Measurements from ENCODE around the gene KCNQ2. TPM values are rescaled to one million over a fixed set of nuclear protein-coding genes. Genes with fewer than 3 reads are reported as not detected.

The KCNQ2 gene
- not detected in 2 replicates for total RNA-seq

DNA sequence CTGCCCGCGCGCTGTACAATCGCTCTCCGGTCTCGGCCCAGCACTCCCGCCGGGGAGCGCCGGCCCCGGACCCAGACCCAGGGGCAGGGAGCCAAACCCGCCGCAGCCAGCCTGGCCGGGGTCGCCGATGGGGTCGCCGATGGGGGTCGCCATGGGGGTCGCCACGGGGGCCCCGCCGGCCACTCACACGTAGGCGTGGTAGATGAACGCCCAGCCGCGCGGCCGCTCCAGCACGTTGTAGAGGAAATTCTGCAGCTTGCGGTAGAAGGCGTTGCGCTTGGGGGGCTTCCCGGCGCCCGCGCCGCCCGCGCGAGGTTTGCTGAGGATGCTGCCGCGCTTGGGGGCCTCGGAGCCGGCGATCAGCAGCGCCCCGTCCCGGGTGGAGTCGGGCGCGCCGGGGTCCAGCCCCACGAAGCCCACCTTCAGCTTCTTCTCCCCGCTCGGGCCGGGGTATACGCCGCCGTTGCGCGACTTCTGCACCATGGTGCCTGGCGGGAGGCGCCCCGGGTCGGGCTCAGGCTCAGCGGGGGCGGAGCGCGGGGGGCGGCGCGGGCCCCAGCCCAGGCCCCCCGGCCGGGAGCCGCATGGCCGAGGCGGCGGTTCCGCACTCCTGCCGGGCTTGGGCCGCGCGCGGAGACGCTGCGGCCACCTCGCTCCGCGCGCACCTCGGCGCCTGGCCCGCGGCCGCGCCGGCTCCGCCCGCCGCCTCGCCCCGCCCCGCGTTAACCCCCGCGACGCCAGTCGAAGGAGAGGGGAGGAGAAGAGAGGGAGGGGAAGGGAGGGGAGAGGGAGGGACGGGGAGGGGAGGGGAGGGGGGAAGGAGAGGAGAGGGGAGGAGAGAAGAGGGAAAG is at the start of gene KCNQ2:
TSS of gene KCNQ2 (minus strand) at position 675 of the 851 bp plus-strand sequence. CDS start at position 483, 192 bp downstream.

DNA sequence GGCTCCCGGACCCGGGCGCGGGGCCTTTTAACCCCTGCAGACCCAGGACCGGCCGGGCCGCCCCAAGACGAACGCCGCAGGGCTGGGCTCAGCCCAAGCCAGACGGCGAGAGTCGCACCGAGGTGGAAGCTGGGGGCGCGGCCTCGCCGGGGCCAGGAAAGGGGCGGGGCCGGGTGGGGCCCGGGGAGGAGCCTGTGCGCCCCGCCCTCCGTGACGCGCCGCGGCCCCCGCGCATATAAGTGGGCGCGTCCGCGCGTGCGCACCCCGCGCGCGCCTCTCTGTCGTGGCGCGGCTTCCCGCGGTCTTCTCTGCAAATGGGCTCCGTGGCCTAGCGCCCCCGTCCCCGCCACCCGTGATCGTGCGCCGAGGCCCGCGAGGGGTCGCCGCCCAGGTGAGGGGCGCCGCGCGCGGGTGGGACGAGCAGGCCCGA is 48.1 kb upstream of the KCNQ2 start, which contains the start of gene PPDPF:
TSS of gene PPDPF (plus strand) at position 262 of the 430 bp plus-strand sequence. CDS start 544 bp downstream, outside the sequence.

DNA sequence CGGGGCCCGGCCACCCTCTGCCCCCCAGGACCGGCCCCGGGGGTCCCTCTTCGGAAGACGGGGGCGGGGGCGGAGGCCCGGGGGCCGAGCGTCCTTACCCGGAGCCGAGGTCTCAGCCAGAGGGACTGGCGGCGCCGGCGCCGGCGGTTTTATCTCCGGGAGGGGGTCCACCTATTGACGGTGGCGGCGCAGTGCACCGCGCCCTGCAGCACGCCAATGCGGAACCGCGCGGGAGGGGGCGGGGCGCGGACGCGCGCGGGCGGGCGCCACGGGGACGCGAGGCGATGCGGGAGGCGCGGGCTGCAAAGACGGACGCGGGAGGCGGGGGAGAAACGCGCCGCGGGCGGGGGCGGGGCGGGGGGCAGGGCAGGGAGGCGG is 26.5 kb upstream of the KCNQ2 start, which contains the start of gene EEF1A2:
TSS of gene EEF1A2 (minus strand) at position 124 of the 378 bp plus-strand sequence. CDS start 1,320 bp downstream, outside the sequence.

DNA sequence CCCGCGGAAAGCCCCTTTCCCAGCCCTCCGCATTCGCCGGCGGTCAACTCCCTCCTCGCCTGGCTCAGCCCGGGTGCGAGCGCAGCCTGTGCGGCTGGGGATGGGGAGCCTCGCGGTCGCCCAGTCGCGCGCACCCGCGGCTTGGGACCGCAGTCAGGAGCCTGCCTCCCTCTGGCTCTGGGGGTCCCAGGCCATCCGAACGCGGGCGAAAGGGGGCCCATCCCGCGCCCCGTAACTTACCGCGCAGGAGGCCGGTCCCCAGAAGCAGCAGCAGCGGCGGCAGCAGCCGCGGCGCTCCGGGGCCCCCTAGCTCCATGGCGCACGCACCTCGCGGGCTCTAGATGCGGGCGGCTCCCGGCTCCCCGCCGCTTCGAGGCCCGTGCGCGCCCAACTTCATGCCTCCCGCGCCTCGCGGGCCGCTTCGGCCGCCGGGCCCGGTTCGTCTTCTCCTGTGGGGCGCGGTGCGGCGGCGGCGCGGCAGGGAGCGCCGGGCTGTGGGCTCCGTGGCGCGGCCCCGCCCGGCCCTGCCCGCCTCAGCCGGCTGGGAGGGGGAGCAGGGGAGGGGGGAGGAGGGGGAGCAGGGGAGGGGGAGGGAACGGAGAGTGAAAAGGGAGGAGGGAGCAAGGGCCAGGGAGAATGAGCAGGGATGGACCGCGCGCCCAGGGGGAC is 111.5 kb downstream of the KCNQ2 start, which contains the start of gene CHRNA4:
TSS of gene CHRNA4 (minus strand) at position 500 of the 669 bp plus-strand sequence. CDS start at position 316, 184 bp downstream.

Other genes with a start within 250 kb of the KCNQ2 start
- not detected in 2 replicates for gene BIRC7, start 236.8 kb downstream of the KCNQ2 start, total RNA-seq
- gene NKAIN4, start 218.2 kb downstream of the KCNQ2 start, total RNA-seq = 0.17 TPM in 1 of 2 replicates, not detected in the other
- gene ARFGAP1, start 199.8 kb downstream of the KCNQ2 start, total RNA-seq = 59.5 and 65.2 TPM in 2 replicates
- not detected in 2 replicates for gene COL20A1, start 179.5 kb downstream of the KCNQ2 start, total RNA-seq
- not detected in 2 replicates for gene CHRNA4, start 111.3 kb downstream of the KCNQ2 start, total RNA-seq
- gene EEF1A2, start 26.4 kb upstream of the KCNQ2 start, total RNA-seq = 0.09 and 0.35 TPM in 2 replicates
- gene PPDPF, start 48.1 kb upstream of the KCNQ2 start, total RNA-seq = 250 and 270 TPM in 2 replicates
- not detected in 2 replicates for gene PTK6, start 64.7 kb upstream of the KCNQ2 start, total RNA-seq
- not detected in 2 replicates for gene SRMS, start 75.1 kb upstream of the KCNQ2 start, total RNA-seq
- 0.12 and 0.85 TPM in 2 replicates for gene FNDC11, start 81.5 kb upstream of the KCNQ2 start, total RNA-seq
- gene HELZ2, start 101.6 kb upstream of the KCNQ2 start, total RNA-seq = 22.2 and 40.4 TPM in 2 replicates
- gene GMEB2, start 154.4 kb upstream of the KCNQ2 start, total RNA-seq = 8.2 and 8.6 TPM in 2 replicates
- gene STMN3, start 180.8 kb upstream of the KCNQ2 start, total RNA-seq = 19.7 and 49.7 TPM in 2 replicates
- gene RTEL1, start 185.7 kb upstream of the KCNQ2 start, total RNA-seq = 7.2 and 7.3 TPM in 2 replicates
- gene TNFRSF6B, start 224.0 kb upstream of the KCNQ2 start, total RNA-seq = 2.6 and 9.3 TPM in 2 replicates
- 25.8 and 31.4 TPM in 2 replicates for gene ARFRP1, start 235.3 kb upstream of the KCNQ2 start, total RNA-seq
- gene ZGPAT, start 235.4 kb upstream of the KCNQ2 start, total RNA-seq = 11.3 and 17.6 TPM in 2 replicates

Measured in pericardium fibroblast (primary cell).